22Rv1 (cell line): Measurements from ENCODE around the gene RNH1.

ENCODE experiments used
- H3K27ac ChIP-seq: fragments of 450-650 bp; 2 replicates; pipeline ENCODE4 v1.5.1; 2017
- ZFX ChIP-seq: fragments of 450-650 bp; IDR thresholded peaks from 2 replicates; pipeline ENCODE4 v1.6.1; 2017; ENCODE audit warnings: antibody characterized with exemption, borderline replicate concordance
- TF ChIP-seq, protein P1 (sequence below): fragments of 450-650 bp; IDR thresholded peaks from 2 replicates; pipeline ENCODE4 v1.5.1; 2017; ENCODE audit warnings: mild to moderate bottlenecking

RNH1 gene

GRCh38 chr11:506995-507726 is at the start of gene RNH1:
RNH1 (minus strand) TSS chr11:507242; CDS start chr11:502162, 5,080 bp downstream.
- peak within 1 kb of the TSS; percentile 98 for H3K27ac ChIP-seq
- no peak for TF ChIP-seq ZFX

- TF ChIP-seq, protein P1, sequence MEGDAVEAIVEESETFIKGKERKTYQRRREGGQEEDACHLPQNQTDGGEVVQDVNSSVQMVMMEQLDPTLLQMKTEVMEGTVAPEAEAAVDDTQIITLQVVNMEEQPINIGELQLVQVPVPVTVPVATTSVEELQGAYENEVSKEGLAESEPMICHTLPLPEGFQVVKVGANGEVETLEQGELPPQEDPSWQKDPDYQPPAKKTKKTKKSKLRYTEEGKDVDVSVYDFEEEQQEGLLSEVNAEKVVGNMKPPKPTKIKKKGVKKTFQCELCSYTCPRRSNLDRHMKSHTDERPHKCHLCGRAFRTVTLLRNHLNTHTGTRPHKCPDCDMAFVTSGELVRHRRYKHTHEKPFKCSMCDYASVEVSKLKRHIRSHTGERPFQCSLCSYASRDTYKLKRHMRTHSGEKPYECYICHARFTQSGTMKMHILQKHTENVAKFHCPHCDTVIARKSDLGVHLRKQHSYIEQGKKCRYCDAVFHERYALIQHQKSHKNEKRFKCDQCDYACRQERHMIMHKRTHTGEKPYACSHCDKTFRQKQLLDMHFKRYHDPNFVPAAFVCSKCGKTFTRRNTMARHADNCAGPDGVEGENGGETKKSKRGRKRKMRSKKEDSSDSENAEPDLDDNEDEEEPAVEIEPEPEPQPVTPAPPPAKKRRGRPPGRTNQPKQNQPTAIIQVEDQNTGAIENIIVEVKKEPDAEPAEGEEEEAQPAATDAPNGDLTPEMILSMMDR, result no peak
- no peak for TF ChIP-seq ZFX
- peak overlapping the region; percentile 76 for H3K27ac ChIP-seq
These were observed 49.0 kb upstream of the RNH1 start for GRCh38 chr11:555780-556661.

DNA sequence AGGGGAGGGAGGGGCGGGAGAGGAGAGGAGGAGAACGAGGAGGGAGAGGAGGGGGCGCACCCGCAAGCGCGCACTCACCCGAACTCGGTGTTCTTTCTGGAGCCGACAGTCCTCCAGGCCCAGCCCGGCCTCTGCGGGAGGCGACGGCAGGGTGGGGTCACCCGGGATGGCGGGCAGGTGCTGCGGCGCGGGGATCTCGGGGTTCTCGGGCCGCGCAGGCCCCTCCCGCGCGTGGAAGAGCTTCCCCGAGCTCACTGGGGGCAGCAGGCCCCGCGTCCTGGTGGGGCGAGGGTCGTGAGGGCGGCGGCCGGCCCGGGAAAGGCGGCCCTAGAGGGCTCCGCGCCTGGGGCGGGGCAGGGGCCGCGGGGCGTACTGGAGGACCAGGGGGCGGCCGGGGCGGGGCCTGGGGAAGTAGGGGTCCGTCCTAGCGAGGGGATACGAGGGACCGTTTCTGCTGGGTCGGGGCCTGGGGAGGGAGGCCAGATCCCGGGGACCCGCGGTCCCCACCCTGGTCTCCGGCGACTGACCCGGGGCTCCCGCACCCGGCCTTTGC is 48.3 kb upstream of the RNH1 start:
- H3K27ac ChIP-seq, result peak overlapping the region; percentile 76
- no peak for TF ChIP-seq ZFX
- TF ChIP-seq, protein P1, result no peak

DNA sequence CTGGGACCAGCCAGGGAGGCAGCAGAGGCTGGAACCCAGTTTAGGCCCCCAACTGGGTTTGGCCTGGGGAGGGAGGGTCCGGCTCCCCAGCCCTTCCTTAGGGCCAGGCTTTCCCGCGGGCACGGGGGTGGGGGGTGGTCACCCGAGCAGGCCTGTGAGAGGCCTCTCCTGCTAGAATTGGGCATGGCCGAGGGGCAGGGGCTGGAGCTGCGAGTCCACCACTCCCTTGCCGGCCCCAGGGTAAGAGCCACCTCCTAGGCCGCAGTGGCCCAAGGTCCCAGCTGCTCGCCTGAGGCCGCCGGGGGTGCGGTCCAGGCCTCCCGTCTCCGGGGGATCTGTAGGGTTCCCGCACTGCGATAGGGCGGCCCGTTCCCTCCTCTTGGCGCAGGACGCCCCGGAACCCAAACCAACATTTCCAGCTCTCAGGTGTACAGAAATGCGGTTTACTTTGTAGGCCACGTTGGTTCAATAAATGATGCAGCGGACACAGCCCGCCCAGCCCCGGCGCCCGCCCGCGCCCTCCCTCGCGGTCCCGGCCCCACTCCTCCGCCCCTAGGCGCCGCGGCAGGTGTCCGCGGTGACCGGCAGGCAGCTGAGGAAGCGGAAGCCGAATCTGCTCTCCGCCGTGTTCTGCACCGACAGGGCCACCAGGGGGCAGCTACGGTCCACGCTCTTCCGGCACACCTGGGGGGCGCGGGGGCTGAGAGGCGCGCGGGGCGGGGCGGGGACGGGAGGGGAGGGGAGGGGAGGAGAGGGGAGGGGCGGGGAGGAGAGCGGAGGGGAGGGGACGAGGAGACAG is 47.6 kb upstream of the RNH1 start:
- TF ChIP-seq, protein P1, result peak; percentile 75
- TF ChIP-seq ZFX, result no peak
- peak overlapping the region; percentile 76 for H3K27ac ChIP-seq

GRCh38 chr11:553988-554340 is 46.9 kb upstream of the RNH1 start:
- no peak for TF ChIP-seq ZFX
- TF ChIP-seq, protein P1, result no peak
- H3K27ac ChIP-seq, result peak overlapping the region; percentile 76

- TF ChIP-seq ZFX, result no peak
- TF ChIP-seq, protein P1, result no peak
These were observed 46.3 kb upstream of the RNH1 start for GRCh38 chr11:553083-553987.

More at GRCh38 chr11:553083-553987, 46.3 kb upstream of the RNH1 start:
- H3K27ac ChIP-seq, result peak overlapping the region; percentile 76; the same call in 1 of the 2 replicates
